ENCODE data around the gene DYNAP.

GRCh38 chr18:54607213-54608027 lies 16.4 kb downstream of the DYNAP start:
- TF ChIP-seq, protein P1, sequence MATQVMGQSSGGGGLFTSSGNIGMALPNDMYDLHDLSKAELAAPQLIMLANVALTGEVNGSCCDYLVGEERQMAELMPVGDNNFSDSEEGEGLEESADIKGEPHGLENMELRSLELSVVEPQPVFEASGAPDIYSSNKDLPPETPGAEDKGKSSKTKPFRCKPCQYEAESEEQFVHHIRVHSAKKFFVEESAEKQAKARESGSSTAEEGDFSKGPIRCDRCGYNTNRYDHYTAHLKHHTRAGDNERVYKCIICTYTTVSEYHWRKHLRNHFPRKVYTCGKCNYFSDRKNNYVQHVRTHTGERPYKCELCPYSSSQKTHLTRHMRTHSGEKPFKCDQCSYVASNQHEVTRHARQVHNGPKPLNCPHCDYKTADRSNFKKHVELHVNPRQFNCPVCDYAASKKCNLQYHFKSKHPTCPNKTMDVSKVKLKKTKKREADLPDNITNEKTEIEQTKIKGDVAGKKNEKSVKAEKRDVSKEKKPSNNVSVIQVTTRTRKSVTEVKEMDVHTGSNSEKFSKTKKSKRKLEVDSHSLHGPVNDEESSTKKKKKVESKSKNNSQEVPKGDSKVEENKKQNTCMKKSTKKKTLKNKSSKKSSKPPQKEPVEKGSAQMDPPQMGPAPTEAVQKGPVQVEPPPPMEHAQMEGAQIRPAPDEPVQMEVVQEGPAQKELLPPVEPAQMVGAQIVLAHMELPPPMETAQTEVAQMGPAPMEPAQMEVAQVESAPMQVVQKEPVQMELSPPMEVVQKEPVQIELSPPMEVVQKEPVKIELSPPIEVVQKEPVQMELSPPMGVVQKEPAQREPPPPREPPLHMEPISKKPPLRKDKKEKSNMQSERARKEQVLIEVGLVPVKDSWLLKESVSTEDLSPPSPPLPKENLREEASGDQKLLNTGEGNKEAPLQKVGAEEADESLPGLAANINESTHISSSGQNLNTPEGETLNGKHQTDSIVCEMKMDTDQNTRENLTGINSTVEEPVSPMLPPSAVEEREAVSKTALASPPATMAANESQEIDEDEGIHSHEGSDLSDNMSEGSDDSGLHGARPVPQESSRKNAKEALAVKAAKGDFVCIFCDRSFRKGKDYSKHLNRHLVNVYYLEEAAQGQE (IDR thresholded peaks at IDR 0.05; ENCODE audit: borderline replicate concordance in 1 of 2, low read depth in 1 of 2, low read length in 2 of 2), result no peak
- TF ChIP-seq, protein P2, sequence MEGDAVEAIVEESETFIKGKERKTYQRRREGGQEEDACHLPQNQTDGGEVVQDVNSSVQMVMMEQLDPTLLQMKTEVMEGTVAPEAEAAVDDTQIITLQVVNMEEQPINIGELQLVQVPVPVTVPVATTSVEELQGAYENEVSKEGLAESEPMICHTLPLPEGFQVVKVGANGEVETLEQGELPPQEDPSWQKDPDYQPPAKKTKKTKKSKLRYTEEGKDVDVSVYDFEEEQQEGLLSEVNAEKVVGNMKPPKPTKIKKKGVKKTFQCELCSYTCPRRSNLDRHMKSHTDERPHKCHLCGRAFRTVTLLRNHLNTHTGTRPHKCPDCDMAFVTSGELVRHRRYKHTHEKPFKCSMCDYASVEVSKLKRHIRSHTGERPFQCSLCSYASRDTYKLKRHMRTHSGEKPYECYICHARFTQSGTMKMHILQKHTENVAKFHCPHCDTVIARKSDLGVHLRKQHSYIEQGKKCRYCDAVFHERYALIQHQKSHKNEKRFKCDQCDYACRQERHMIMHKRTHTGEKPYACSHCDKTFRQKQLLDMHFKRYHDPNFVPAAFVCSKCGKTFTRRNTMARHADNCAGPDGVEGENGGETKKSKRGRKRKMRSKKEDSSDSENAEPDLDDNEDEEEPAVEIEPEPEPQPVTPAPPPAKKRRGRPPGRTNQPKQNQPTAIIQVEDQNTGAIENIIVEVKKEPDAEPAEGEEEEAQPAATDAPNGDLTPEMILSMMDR (CRISPR knock-in tag; IDR thresholded peaks at IDR 0.05), result no peak
- TF ChIP-seq KDM3A (CRISPR knock-in tag; IDR thresholded peaks at IDR 0.05; ENCODE audit: low read depth) (no peak), TARDBP (CRISPR knock-in tag; IDR thresholded peaks at IDR 0.05) (no peak), ATF1 (CRISPR knock-in tag; IDR thresholded peaks at IDR 0.05) (no peak), ZFP90 (CRISPR knock-in tag; IDR thresholded peaks at IDR 0.05; ENCODE audit: borderline replicate concordance) (no peak), ZNF781 (CRISPR knock-in tag; IDR thresholded peaks at IDR 0.05; ENCODE audit: borderline replicate concordance, not compliant biosample characterization) (no peak), FOSL2 (CRISPR knock-in tag; IDR thresholded peaks at IDR 0.05) (no peak), EZH2 (conservative IDR thresholded peaks at IDR 0.05; ENCODE audit: low read depth, low read length) (no peak), FOXM1 (CRISPR knock-in tag; IDR thresholded peaks at IDR 0.05) (no peak), SRF (IDR thresholded peaks at IDR 0.05; ENCODE audit: low read depth, low read length) (no peak), THRA (CRISPR knock-in tag; IDR thresholded peaks at IDR 0.05; ENCODE audit: borderline replicate concordance) (no peak)
- TF ChIP-seq, protein P3, sequence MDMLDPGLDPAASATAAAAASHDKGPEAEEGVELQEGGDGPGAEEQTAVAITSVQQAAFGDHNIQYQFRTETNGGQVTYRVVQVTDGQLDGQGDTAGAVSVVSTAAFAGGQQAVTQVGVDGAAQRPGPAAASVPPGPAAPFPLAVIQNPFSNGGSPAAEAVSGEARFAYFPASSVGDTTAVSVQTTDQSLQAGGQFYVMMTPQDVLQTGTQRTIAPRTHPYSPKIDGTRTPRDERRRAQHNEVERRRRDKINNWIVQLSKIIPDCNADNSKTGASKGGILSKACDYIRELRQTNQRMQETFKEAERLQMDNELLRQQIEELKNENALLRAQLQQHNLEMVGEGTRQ (IDR thresholded peaks at IDR 0.05; ENCODE audit: low read depth, low read length), result no peak
- TF ChIP-seq, protein P3 (CRISPR knock-in tag; IDR thresholded peaks at IDR 0.05; ENCODE audit: borderline replicate concordance), result no peak
- TF ChIP-seq, protein P4, sequence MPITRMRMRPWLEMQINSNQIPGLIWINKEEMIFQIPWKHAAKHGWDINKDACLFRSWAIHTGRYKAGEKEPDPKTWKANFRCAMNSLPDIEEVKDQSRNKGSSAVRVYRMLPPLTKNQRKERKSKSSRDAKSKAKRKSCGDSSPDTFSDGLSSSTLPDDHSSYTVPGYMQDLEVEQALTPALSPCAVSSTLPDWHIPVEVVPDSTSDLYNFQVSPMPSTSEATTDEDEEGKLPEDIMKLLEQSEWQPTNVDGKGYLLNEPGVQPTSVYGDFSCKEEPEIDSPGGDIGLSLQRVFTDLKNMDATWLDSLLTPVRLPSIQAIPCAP (CRISPR knock-in tag; IDR thresholded peaks at IDR 0.05; ENCODE audit: low read depth), result 0 out of 2 replicates have a peak, but pooled peaks have one; percentile 60
